ENCODE measurements around the gene BRF1.

DNA sequence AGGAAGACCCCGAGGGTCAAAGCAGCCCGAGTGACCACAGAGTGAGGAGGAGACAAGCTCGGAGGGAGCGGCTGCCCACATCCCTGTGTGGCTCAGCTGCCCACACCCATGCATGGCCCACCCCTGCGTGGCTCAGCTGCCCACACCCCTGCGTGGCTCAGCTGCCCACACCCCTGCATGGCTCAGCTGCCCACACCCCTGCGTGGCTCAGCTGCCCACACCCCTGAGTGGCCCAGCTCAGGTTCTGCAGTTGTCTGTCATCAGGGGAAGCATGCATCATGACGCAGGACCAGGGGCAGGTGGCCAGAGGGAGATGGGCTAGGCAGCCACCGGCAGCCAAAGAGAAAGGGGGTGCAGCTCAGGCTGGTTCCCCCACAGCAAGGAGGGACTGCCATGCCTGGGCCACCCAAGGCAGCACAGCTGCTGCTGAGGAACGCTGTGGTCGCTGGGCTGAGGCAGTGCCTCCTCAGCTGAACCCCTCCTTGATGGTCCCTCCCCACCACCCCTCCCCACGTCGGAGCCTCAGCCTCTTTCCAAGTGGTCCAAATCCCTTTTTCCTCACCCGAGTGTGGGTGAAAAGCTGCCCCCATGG, 86.4 kb downstream of the BRF1 start:
- TF ChIP-seq, protein P1, sequence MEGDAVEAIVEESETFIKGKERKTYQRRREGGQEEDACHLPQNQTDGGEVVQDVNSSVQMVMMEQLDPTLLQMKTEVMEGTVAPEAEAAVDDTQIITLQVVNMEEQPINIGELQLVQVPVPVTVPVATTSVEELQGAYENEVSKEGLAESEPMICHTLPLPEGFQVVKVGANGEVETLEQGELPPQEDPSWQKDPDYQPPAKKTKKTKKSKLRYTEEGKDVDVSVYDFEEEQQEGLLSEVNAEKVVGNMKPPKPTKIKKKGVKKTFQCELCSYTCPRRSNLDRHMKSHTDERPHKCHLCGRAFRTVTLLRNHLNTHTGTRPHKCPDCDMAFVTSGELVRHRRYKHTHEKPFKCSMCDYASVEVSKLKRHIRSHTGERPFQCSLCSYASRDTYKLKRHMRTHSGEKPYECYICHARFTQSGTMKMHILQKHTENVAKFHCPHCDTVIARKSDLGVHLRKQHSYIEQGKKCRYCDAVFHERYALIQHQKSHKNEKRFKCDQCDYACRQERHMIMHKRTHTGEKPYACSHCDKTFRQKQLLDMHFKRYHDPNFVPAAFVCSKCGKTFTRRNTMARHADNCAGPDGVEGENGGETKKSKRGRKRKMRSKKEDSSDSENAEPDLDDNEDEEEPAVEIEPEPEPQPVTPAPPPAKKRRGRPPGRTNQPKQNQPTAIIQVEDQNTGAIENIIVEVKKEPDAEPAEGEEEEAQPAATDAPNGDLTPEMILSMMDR (IDR thresholded peaks at IDR 0.05): no peak
- no peak for TF ChIP-seq EP300 (IDR thresholded peaks at IDR 0.05)

Data from ovary (tissue), 3 donors.